Measurements from ENCODE around the gene NEK6. TPM values are rescaled to one million over a fixed set of nuclear protein-coding genes. Genes with fewer than 3 reads are reported as not detected.

The NEK6 gene
- total RNA-seq, 1 experiment from 2014 or later, result 57.9 TPM

DNA sequence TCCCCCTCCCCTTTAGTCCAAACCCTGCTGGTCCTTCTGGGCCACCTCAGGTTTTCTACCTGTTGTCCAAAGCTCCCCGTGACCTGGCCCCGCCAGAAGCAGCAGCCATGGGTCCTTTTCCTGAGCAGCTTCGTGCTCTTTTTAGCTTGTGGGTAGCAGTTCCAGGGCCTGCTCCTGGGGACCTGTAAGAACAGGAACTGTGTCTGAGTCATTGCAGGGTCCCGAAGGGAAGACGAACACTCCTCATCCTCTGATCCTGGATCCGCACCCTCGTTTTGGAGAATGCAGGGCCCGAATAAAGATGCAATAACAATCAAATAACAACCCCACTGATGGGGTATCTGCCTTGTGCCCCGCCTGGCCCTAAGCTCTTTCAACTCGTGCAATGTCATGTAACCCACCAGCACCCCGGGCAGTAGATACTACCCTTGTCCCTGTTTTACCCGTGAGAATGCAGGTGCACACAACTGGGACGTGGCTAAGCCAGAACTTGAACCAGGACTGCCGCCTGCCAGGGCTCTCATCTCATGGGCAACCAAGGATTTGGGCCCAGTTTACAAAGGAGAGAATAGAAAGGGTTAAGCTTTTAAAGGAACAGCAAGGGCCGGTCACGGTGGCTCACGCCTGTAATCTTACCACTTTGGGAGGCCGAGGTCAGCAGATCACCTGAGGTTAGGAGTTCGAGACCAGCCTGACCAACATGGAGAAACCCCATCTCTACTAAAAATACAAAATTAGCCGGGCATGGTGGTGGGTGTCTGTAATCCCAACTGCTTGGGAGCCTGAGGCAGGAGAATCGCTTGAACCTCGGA is 33.2 kb downstream of the NEK6 start:
- DNase-seq, result no peak
- Histone ChIP-seq H3K79me2 (ENCODE audit: low read depth) (no peaks in the 10 kb centered on the region), H2AFZ (no peak overlapping the region), H3K9me2 (ENCODE audit: insufficient read depth) (no peaks in the 10 kb centered on the region), H3K27me3 (ENCODE audit: insufficient read depth, low read depth) (no peaks in the 10 kb centered on the region), H3K9me3 (ENCODE audit: insufficient read depth, low read depth) (no peaks in the 10 kb centered on the region), H3K4me1 (replicated peaks; ENCODE audit: insufficient read depth) (peaks cover 25% of the 10 kb centered on the region), H3K36me3 (ENCODE audit: low read depth) (no peaks in the 10 kb centered on the region), H4K20me1 (ENCODE audit: insufficient read depth) (no peaks in the 10 kb centered on the region), H3K4me3 (no peak overlapping the region), H3K27ac (no peak overlapping the region), H3F3A (ENCODE audit: insufficient read depth, low read depth) (peaks cover 5% of the 10 kb centered on the region; the same call in 1 of the 2 replicates), H3K4me2 (no peak overlapping the region)
- intact Hi-C loops (cut with micrococcal nuclease; ENCODE audit: unreplicated experiment), result loop anchor here (10.0 kb wide), 1 partner anchor 104 kb away; no protein-coding TSS in a partner anchor
- no TSS peak for BruUV-seq (replicated peaks)
- CTCF ChIA-PET, result no interaction called here
- POLR2A ChIA-PET (ENCODE audit: unreplicated experiment), result no interaction called here
- TF ChIP-seq, protein P1, sequence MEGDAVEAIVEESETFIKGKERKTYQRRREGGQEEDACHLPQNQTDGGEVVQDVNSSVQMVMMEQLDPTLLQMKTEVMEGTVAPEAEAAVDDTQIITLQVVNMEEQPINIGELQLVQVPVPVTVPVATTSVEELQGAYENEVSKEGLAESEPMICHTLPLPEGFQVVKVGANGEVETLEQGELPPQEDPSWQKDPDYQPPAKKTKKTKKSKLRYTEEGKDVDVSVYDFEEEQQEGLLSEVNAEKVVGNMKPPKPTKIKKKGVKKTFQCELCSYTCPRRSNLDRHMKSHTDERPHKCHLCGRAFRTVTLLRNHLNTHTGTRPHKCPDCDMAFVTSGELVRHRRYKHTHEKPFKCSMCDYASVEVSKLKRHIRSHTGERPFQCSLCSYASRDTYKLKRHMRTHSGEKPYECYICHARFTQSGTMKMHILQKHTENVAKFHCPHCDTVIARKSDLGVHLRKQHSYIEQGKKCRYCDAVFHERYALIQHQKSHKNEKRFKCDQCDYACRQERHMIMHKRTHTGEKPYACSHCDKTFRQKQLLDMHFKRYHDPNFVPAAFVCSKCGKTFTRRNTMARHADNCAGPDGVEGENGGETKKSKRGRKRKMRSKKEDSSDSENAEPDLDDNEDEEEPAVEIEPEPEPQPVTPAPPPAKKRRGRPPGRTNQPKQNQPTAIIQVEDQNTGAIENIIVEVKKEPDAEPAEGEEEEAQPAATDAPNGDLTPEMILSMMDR (conservative IDR thresholded peaks at IDR 0.05), result no peak
- TF ChIP-seq EZH2 (IDR thresholded peaks at IDR 0.05; ENCODE audit: low read depth), result no peak

DNA sequence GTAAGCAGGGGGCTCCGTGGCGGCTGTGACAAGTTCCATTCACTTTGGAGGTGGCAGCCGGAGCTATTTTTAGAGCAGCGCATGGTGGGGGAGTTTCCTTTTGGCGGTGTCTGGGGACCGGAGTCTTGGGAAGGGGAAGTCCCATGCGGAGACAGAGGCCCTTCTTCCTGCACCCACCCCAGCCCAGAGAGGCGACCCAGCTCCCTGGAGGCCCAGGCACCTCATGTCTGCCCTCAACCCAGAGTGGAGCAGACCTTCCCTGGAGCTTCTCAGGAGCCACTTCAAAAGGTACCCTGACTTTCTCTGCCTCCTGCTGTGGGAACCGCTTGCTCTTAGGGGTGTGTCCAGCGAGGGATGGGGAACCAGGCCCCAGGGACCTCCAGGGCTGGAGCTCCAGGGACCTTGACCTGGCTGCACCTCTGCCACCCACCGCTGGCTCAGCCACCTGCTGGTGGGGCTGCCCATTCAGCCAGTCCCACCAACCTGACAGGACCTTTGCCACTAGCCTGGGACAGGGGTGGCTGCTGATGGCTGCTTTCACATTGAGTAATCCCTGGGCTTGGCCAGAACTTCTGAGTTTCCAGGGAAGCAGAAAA is 34.1 kb downstream of the NEK6 start:
- H4K20me1 ChIP-seq (ENCODE audit: insufficient read depth), result no peaks in the 10 kb centered on the region
- DNase-seq, result peak in 1 of 2 experiments; percentile 27
- peaks cover 31% of the 10 kb centered on the region for H3K4me1 ChIP-seq (replicated peaks; ENCODE audit: insufficient read depth)
- H3K9me2 ChIP-seq (ENCODE audit: insufficient read depth), result no peaks in the 10 kb centered on the region
- H3K9me3 ChIP-seq (ENCODE audit: insufficient read depth, low read depth), result no peaks in the 10 kb centered on the region
- H3K27me3 ChIP-seq (ENCODE audit: insufficient read depth, low read depth), result no peaks in the 10 kb centered on the region
- no TSS peak for BruUV-seq (replicated peaks)
- H3K4me2 ChIP-seq, result no peak overlapping the region
- no peak overlapping the region for H3K27ac ChIP-seq
- ChIA-PET CTCF (no interaction called here), POLR2A (ENCODE audit: unreplicated experiment) (no interaction called here)
- H2AFZ ChIP-seq, result no peak overlapping the region
- peaks cover 10% of the 10 kb centered on the region; the same call in 1 of the 2 replicates for H3F3A ChIP-seq (ENCODE audit: insufficient read depth, low read depth)
- H3K4me3 ChIP-seq, result no peak overlapping the region
- intact Hi-C loops (cut with micrococcal nuclease; ENCODE audit: unreplicated experiment), result loop anchor here (10.0 kb wide), 1 partner anchor 103 kb away; no protein-coding TSS in a partner anchor
- TF ChIP-seq, protein P1 (conservative IDR thresholded peaks at IDR 0.05), result no peak
- TF ChIP-seq EZH2 (IDR thresholded peaks at IDR 0.05; ENCODE audit: low read depth), result no peak
- no peaks in the 10 kb centered on the region for H3K79me2 ChIP-seq (ENCODE audit: low read depth)
- no peaks in the 10 kb centered on the region for H3K36me3 ChIP-seq (ENCODE audit: low read depth)

DNA sequence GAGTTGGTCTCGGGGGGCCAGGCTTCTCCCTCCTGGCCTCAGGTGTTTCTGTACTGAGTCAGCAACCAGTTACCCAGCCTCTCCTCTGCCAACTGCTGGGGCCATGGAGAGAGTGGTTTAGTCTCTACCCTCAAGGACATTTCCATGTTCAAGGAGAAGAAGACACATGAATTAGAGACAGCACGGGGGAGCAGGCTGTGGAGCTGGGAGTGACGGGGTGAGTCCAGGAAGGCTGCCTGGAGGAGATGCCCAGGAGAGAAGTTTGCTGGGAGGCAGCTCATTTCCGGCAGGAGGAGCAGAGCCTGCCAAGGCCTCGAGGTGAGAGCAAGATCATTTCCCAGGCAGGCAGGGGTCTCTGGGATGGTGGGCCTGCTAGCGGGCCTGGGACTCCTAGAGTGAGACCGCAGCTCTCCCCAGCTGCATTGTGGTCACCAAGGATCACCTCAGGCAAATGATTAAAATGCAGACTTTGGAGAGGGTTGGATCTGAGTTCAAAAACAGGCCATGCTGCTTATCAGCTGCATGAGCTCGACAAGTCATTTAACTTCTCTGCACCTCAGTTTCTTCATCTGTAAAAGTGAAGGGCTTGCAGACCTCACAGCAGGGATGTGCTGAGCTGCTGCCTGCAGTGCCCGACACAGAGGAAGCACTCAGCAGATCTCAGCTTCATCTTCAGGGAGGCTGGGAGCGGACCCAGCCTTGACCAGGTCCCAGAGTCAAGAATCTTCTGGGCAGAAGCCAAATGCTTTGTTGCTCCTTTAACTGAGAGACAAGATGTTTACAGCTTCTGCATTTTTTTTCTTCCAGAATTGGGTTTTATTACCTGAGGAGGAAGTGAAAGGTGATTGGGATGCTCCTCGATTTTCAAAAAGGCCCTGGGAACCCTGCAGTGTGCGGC is 35.2 kb downstream of the NEK6 start:
- Histone ChIP-seq H3K27me3 (ENCODE audit: insufficient read depth, low read depth) (no peaks in the 10 kb centered on the region), H3K9me2 (ENCODE audit: insufficient read depth) (no peaks in the 10 kb centered on the region), H3K4me2 (no peak overlapping the region), H3K4me3 (no peak overlapping the region), H2AFZ (no peak overlapping the region), H3F3A (ENCODE audit: insufficient read depth, low read depth) (peaks cover 14% of the 10 kb centered on the region), H3K27ac (no peak overlapping the region), H4K20me1 (ENCODE audit: insufficient read depth) (no peaks in the 10 kb centered on the region), H3K9me3 (ENCODE audit: insufficient read depth, low read depth) (no peaks in the 10 kb centered on the region), H3K79me2 (ENCODE audit: low read depth) (peaks cover 3% of the 10 kb centered on the region), H3K4me1 (replicated peaks; ENCODE audit: insufficient read depth) (peaks cover 40% of the 10 kb centered on the region), H3K36me3 (ENCODE audit: low read depth) (no peaks in the 10 kb centered on the region)
- BruUV-seq (replicated peaks), result no TSS peak
- ChIA-PET POLR2A (ENCODE audit: unreplicated experiment) (no interaction called here), CTCF (no interaction called here)
- DNase-seq, result peak in 1 of 2 experiments; percentile 25
- intact Hi-C loops (cut with micrococcal nuclease; ENCODE audit: unreplicated experiment), result loop anchor here (10.0 kb wide), 1 partner anchor 102 kb away; no protein-coding TSS in a partner anchor
- TF ChIP-seq, protein P1 (conservative IDR thresholded peaks at IDR 0.05), result no peak
- TF ChIP-seq EZH2 (IDR thresholded peaks at IDR 0.05; ENCODE audit: low read depth), result no peak

Measured in PC-9 (cell line).